NCI-H187 (cell line): ENCODE measurements around the gene KCNIP1.
"Not testable (repeated sequence)": the region's sequence is repeated elsewhere in the genome, so short reads cannot be mapped to it uniquely, and the experiment has no call there.

Source experiments
- DNase-seq, 2 experiments: peaks; one replicate each; lab custom pipeline; 2025; lab: John Stamatoyannopoulos, UW

The KCNIP1 gene

DNA sequence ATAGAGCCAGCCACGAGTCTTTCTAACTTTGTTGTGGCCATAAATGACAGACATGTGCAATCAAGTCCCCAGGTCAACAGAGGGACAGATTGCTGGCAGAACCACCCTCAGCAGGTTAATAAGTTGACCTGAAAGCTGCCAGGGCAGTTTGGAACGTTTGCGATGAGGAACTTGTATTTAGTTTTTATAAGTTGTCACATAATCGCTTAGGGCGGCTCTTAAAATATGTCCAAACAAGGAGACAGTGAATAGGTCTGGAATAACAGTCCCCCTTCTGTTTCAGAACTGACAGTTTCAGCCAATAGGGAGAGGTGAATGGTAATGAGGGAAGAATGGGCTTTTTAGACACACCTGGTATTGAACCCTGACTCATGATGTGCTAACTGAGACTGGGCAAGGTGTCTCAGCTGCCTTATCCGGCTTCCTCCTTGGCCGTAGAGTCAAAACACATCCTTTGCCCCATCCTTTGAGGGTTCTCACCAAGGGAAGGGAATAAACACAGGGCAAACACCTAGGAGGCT lies 246.2 kb downstream of the KCNIP1 start:
- no peak for DNase-seq

GRCh38 chr5:170750791-170751190 lies 247.0 kb downstream of the KCNIP1 start:
- no peak for DNase-seq

DNA sequence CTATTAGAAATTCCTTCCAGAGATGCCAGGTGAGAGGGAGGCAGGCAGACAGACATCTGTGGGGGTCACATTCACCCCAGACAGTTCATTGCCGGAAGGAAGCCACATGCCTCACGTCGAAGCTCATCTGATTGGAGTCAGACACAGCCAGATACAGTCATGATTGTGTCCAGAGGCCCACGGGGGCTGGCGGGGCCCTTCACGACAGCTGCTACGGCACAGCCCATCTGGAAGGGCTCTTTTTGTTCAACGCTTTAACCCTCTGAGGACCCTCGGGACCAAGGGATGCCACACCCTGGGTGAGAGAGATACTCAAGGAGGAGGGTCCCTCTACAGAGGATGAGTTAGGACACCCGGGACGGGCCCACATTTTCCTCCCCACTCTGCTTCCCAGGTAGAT lies 247.8 kb downstream of the KCNIP1 start:
- no peak for DNase-seq

- no peak for DNase-seq
Observed at GRCh38 chr5:170752257-170753215, 248.7 kb downstream of the KCNIP1 start.

- no peak for DNase-seq
Observed at GRCh38 chr5:170753311-170753710, 249.5 kb downstream of the KCNIP1 start.

DNA sequence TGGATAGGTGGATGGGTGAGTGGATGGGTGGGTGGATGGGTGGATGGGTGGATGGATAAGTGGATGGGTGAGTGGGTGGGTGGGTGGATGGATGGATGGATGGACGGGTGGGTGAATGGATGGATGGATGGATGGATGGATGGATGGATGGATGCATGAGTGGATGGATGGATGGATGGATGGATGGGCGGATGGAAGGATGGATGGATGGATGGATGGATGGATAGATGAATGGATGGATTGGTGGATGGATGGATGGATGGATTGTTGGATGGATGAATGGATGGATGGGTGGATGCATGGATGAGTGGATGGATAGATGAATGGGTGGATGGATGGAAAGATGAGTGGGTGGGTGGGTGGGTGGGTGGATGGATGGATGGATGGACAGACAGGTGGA lies 250.7 kb downstream of the KCNIP1 start:
- DNase-seq, result not testable (repeated sequence)

DNA sequence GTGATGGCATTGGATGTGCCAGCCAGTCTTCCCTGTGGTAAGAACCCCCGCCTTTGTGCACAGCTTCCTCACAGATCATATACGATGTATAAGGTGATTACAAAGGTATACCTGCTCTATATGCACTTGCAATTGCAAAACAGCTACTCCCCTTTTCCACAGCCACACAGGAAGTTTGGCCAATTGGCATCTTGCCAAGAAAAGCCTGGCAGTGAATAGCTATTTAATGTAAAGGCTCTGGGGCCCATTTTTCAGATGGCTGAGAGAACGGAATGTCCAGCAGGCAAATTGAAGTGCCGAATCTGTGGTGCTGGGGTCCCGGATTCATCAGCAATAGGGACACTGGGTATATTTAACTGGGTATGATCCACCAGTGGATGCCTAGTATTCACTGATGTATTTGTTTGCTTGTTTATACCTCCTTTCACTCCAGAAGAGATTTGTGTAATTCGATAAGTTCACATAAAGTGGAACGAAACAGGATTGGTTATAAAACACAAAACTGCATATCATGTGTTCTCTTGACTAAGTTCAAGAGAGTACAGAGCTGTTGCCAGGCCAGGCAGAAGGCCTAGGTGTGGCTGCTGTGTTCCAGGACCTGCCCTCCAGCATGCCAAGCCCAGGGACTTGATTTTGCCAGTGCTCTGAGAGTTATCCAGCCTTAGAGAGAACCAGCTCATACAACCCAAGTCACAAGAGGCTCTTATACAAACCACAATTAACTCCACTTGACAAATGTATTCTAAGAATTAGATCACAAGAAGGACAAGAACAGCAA lies 252.0 kb downstream of the KCNIP1 start:
- DNase-seq, result no peak

- no peak for DNase-seq
Observed at GRCh38 chr5:170756691-170757090, 252.9 kb downstream of the KCNIP1 start.

DNA sequence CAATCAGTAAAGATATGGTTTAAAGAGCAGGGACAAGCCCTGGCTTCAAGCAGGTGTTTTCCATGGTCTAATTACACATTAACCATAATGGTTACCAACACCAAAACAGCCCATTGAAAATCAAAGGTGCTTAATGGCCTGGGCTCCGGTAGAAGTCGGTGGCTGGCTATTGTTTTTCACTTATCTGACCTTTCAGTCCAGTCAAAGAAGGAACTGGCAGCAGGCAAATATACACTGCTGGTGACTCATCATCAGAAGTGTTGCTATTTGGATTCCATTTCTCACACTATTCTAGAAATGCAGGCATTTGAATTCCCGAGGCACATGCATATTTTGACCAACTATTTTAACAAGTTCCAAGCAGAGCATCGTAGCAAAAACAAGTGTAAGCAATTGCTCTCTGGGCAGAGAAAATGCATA lies 253.4 kb downstream of the KCNIP1 start:
- no peak for DNase-seq

GRCh38 chr5:170757669-170758068 lies 253.8 kb downstream of the KCNIP1 start:
- no peak for DNase-seq

DNA sequence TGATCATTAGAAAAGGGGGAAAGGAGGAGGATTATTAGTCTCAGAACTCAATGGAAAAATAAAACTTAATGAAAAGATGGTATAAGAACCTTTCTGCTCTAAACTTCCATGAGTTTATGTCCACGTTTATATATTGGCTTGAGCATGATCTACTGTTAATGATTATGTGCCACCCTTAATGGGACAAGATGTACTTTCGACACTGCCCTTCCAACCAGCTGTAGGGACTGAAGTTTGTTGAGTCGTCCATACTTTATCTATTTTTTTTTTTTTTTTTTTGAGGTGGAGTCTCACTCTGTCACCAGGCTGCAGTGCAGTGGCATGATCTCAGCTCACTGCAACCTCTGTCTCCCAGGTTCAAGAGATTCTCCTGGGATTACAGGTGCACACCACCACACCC lies 254.7 kb downstream of the KCNIP1 start:
- no peak for DNase-seq

DNA sequence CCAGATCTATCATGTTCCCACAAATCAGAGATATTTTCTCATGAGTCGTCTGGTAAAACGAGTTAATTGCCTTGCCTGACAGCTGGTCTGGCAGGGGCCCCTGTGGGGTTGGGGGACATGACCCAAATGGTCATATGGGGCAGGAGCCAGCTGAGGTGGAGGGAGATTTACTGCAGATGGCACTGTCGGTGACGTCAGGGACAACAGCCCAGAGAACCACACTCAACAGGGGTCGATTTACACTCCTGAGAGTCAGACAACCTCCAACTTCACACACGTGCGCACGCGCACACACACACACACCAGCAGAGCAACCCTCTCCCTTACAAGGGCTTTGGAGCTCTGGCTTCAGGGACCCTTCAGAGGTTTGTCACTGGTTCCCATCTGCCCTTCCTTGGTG lies 256.3 kb downstream of the KCNIP1 start:
- DNase-seq, result no peak

DNA sequence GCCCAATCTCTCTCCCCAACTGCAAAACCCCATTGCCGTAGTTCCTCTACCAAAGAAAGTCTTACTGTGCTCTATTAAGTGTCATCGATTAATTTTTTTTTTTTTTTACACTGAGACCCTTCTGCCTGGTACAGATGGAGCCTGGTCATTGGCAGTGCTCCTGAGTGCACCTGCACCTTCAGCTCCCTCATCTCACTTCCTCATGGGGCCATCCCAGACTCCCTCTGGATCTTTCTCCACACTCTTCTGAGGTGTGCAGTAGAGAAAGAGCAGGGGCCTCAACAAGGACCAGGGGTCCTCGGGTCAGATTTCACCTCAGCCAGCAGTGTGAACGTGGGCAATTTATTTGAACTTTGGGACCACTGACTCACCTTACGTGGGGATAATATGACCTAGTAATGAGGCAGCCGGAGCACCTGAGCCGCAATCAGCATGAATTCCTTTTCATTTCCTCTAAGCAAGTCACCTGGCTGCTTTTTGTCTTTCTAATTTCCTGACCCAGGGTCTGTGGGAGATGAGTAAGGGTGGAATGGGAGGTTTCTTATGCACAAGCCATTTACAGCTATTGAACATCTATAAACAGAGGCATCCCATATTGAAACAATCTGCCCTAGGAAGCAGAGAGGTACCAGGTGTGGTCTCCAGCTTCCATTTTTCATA lies 257.4 kb downstream of the KCNIP1 start:
- no peak for DNase-seq

- DNase-seq, result no peak
Observed at GRCh38 chr5:170761708-170762066, 257.9 kb downstream of the KCNIP1 start.

DNA sequence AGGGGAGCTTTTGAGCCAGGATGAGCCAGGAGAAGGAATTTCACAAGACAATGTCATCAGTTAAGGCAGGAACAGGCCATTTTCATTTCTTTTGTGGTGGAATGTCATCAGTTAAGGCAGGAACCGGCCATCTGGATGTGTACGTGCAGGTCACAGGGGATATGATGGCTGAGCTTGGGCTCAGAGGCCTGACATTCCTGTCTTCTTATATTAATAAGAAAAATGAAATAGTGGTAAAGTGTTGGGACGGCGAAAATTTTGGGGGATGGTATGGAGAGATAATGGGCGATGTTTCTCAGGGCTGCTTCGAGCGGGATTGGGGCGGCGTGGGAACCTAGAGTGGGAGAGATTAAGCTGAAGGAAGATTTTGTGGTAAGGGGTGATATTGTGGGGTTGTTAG lies 258.5 kb downstream of the KCNIP1 start:
- DNase-seq, result not testable (repeated sequence)

- DNase-seq, result not testable (repeated sequence)
Observed at GRCh38 chr5:170765868-170766267, 262.0 kb downstream of the KCNIP1 start.

- no peak for DNase-seq
Observed at GRCh38 chr5:170769246-170769645, 265.4 kb downstream of the KCNIP1 start.

GRCh38 chr5:170769898-170770416 lies 266.1 kb downstream of the KCNIP1 start:
- DNase-seq, result no peak

DNA sequence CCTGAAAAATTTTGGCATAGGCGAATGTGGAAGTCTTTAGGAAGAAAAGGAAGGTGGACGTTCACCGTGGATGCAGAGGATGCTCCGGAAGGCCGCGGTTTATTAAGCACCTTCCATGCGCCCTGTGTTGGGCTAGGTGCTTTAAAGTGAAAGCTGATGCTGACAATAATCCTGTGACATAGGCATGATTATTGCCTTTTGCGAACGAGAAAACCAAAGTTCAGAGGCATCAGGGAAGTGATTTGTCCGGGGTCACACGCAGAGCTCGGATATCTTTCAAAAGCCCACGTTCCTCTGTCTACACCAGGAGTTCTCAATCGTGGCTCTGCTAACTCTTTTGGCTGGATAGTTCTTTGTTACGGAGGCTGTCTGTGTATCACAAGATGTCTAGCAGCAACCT lies 267.7 kb downstream of the KCNIP1 start:
- DNase-seq, result no peak

GRCh38 chr5:170773024-170773985 lies 269.5 kb downstream of the KCNIP1 start:
- DNase-seq, result no peak

DNA sequence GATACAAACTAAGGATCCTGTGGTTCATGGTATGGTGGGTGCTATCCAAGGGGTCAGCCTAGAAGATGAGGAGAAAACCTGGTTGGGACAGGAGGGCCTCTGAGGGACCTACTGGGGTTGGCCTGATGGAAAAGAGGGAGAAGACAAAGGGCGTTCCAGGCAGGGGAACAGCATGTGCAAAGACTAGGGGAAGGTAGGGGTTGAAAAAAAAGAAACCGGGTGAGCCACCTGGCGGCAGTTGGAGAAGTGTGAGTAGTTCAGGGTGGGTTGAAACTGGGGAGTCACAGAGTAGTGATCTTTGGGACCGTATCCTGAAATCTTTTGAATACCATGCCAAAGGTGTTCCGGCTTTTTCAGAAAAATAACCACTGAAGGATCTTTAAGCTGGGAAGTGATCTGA lies 271.0 kb downstream of the KCNIP1 start:
- no peak for DNase-seq
